ENCODE data around the gene AKNAD1.

The AKNAD1 gene

GRCh38 chr1:108830119-108831008 is 26.5 kb downstream of the AKNAD1 start:
- peak; percentile 90 for DNase-seq

DNA sequence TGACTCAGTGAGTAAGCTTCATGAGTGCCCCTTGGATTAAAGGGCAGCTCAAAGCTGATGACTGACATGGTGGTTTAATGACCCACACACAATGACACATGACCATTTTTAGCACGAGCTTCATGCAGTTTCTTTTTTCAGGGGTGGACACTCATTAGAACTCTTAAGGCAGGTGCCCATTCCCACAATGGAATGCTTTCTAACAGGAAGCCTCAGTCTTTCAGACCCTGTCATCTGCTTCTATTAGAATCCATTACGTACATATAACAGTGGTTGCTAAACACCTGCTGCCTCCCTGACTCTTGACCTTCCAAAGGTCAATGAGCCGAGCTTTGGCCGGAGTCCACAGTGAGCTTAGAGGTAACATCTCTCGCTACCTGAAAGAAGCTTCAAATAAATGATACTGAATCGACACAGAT is 27.4 kb downstream of the AKNAD1 start:
- no peak for DNase-seq

DNA sequence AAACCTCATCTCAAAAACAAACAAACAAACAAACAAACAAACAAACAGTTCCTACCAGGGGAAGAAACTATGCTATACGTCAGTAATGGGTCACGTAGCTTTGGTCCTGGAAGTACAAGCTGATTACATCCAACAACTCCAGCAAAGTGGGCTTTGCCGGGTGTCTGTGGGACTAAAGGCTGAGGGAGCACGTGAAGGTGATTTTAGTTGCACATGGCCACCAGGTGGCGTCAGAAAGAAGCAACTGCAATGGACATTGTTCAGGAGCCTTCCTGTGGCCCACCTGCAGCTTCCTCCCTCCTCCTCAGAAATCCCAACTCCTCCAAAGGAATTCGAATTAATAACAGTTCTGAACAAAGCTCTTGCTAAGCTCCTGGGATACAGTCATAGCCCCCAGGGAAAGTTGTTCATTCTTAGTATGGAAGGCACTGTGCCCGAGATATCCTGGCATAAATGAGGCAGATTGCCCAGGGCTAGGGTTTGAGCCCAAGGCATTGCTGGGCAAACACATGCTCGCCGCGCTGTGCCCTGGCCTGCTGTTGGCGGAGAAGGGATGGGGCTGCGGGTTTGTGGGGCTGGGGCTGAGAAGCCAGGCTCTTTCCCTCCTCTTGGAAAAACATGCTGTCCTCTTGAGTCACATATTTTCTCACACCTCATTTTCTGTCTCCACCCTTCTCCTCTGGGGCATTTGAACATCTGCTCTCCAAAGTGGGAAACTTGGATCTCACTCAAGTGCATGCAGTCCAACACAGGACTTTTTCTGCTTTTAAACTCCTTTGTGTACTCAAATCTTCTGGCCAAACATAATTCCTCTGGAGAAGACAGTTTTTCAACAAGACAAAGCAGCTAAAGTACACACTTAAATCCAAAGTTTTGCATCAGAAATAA is 28.6 kb downstream of the AKNAD1 start:
- DNase-seq = peak; percentile 79

- no peak for DNase-seq
Measured at GRCh38 chr1:108826081-108826635, 30.7 kb downstream of the AKNAD1 start.

- no peak for DNase-seq
Measured at GRCh38 chr1:108824051-108824450, 32.8 kb downstream of the AKNAD1 start.

- DNase-seq = no peak
Measured at GRCh38 chr1:108823632-108824031, 33.3 kb downstream of the AKNAD1 start.

GRCh38 chr1:108819878-108820277 is 37.0 kb downstream of the AKNAD1 start:
- DNase-seq = no peak

DNA sequence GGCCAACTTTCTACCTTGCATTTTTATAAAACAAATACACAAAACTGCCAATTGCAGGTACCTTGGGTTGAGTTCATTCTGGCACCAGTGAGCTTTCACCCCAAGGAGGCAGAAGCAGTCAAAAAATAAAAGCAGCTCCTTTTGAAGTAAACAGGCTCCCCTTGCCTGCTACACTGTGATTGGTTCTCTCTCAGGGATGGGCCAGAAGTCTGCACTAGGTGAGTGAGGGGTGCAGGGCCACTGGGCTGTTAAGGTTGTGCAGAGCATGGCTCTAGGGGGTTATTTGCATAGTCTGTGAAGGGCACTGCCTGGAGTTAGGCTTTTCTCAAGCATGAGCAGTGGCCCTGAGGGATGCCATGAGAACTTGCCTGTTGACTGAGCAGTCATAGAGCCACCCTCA is 39.1 kb downstream of the AKNAD1 start:
- no peak for DNase-seq

DNA sequence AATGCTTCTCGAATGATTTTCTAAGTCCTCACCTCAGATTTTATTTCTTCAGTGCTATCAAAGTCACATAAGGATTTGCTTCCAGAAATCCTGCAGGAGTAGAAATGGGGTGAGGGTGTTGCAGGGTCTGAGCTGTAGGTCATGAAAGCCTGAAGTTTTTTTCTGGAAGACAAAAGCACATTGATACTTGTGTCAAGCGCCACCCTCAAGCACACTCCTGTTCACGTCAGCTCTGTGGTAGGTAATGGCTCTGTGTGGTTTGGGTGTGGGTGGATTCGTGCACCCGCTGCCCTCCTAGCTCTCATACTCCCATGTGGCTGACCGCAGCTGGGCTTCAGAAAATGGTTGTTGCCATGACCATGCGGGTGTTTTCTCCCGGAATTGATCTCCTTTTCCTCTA is 39.9 kb downstream of the AKNAD1 start:
- peak; percentile 12 for DNase-seq

- DNase-seq = peak; percentile 87
Measured at GRCh38 chr1:108816049-108816893, 40.6 kb downstream of the AKNAD1 start.

DNA sequence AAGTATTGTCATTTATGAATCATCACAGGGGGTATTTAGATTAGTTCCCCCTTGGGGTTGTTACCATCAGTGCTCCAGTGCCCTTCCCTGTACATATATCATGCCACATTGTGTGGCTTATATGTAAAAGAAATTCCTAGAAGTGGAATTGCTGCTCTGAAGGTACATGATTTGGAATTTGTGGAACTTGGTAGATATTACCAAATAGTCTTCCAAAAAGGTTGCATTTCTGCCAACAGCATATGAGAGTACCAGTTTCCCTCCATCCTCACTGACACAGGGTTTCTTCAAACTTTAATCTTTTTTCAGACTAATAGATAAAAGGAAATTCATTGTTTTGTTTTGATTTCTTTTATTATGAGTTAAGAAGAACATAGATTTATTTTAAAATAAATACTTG is 41.3 kb downstream of the AKNAD1 start:
- DNase-seq = no peak

GRCh38 chr1:108814343-108815125 is 42.4 kb downstream of the AKNAD1 start:
- DNase-seq = peak; percentile 31

GRCh38 chr1:108813326-108813725 is 43.6 kb downstream of the AKNAD1 start:
- DNase-seq = no peak

GRCh38 chr1:108811611-108812010 is 45.3 kb downstream of the AKNAD1 start:
- no peak for DNase-seq

DNA sequence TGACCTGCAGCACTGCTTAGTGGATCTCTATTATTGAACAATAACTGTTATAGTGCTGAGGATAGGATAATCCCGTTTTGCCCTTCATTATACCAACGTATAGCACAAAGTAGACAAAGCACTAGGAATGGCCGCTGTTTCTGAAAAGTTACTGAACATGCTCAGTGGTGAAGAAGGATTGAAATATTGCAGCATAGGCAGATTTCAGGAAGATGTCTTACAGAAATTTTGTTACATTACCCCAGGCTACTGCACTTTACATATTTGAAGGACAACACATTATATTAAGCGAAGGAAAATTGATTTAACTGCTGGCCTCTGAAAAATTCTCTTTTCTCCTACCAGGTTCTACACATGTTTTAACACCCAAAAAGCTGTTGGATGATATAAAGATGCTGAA is 48.5 kb downstream of the AKNAD1 start:
- no peak for DNase-seq

- DNase-seq = no peak
Measured at GRCh38 chr1:108803548-108803947, 53.3 kb downstream of the AKNAD1 start.

DNA sequence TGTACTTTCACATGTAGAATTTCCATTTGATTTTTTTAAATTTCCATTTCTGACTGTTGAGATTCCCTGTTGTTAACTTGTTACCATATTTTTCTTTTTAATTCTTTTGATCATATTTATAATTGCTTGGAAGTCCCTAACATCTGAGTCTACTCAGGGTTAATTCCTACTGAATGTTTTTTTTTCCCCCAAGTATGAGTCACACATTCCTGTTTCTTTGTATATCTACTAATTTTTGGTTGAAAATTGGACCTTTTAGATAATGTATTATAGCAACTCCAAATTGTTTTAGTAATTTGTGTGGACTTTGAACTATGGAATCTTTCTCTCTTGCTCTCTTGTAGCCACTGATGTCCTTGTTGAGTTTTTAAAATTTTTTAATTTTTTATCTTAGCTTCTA is 55.8 kb downstream of the AKNAD1 start:
- DNase-seq = peak; percentile 25

GRCh38 chr1:108799001-108799400 is 57.9 kb downstream of the AKNAD1 start:
- DNase-seq = no peak

DNA sequence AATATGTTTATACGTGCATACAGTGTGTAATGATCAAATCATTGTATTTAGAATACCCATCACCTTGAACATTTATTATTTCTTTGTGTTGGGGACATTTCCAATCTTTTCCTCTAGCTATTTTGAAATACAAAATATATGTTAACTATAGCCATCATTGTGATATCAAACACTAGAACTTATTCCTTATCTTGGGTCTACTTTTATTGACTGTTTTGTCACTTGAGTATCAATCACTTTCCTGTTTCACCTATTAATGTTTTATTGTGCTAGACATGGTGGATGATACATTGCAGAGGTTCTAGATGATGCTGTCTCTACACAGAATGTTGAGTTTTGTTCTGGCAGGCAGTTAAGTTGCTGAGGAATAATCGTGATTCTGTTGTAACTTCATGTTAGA is 64.5 kb downstream of the AKNAD1 start:
- no peak for DNase-seq

DNA sequence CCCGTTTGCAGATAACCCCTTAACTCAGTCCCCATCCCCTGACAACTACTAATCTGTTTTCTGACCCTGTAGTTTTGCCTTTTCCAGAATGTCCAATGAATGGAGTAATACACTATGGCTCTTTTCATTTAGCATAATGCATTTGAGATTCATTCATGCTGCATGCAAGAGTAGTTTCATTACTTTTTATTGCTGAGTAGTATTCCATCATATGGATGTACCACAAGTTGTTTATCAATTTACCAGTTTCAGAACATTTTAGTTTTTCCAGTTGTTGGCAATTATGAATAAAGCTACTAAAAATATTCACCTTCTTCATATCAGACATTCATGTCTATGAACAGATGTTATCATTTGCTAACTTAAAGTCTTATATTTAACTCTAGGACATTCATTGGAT is 65.1 kb downstream of the AKNAD1 start:
- no peak for DNase-seq

GRCh38 chr1:108785880-108786279 is 71.0 kb downstream of the AKNAD1 start:
- DNase-seq = no peak
